Stimulated activated naive CD4-positive, alpha-beta T cell (primary cell): Measurements from ENCODE around the gene CEP104.
"Not testable (repeated sequence)": the region's sequence is repeated elsewhere in the genome, so short reads cannot be mapped to it uniquely, and the experiment has no call there.

Experiments
- DNase-seq, 6 experiments: peaks; one replicate each; lab custom pipeline; 2025; lab: John Stamatoyannopoulos, UW

The CEP104 gene

GRCh38 chr1:3825356-3825755, 31.7 kb downstream of the CEP104 start:
- DNase-seq = no peak

- no peak for DNase-seq
Observed at GRCh38 chr1:3824650-3825049, 32.4 kb downstream of the CEP104 start.

- DNase-seq = no peak
Observed at GRCh38 chr1:3822421-3822820, 34.6 kb downstream of the CEP104 start.

GRCh38 chr1:3821908-3822307, 35.1 kb downstream of the CEP104 start:
- DNase-seq = no peak

- no peak for DNase-seq
Observed at GRCh38 chr1:3821447-3821846, 35.6 kb downstream of the CEP104 start.

GRCh38 chr1:3821004-3821403, 36.0 kb downstream of the CEP104 start:
- DNase-seq = no peak

GRCh38 chr1:3820316-3820715, 36.7 kb downstream of the CEP104 start:
- no peak for DNase-seq

GRCh38 chr1:3819771-3820200, 37.2 kb downstream of the CEP104 start:
- DNase-seq = no peak

- DNase-seq = no peak
Observed at GRCh38 chr1:3817821-3818597, 39.0 kb downstream of the CEP104 start.

- no peak for DNase-seq
Observed at GRCh38 chr1:3817138-3817740, 39.8 kb downstream of the CEP104 start.

- no peak for DNase-seq
Observed at GRCh38 chr1:3816331-3817137, 40.5 kb downstream of the CEP104 start.

GRCh38 chr1:3814771-3815561, 42.0 kb downstream of the CEP104 start:
- no peak for DNase-seq

GRCh38 chr1:3814065-3814464, 42.9 kb downstream of the CEP104 start:
- DNase-seq = no peak

- no peak for DNase-seq
Observed at GRCh38 chr1:3811595-3811911, 45.5 kb downstream of the CEP104 start.

GRCh38 chr1:3810149-3810761, 46.8 kb downstream of the CEP104 start:
- DNase-seq = not testable (repeated sequence)

- no peak for DNase-seq
Observed at GRCh38 chr1:3809680-3810079, 47.3 kb downstream of the CEP104 start.

GRCh38 chr1:3807769-3808168, 49.2 kb downstream of the CEP104 start:
- no peak for DNase-seq

GRCh38 chr1:3805038-3805437, 52.0 kb downstream of the CEP104 start:
- DNase-seq = no peak

GRCh38 chr1:3804627-3804944, 52.4 kb downstream of the CEP104 start:
- DNase-seq = not testable (repeated sequence)

- DNase-seq = no peak
Observed at GRCh38 chr1:3803905-3804626, 52.9 kb downstream of the CEP104 start.

GRCh38 chr1:3800795-3801194, 56.2 kb downstream of the CEP104 start:
- DNase-seq = not testable (repeated sequence)
